Measurements from ENCODE around the gene LMOD2.

Gene LMOD2

DNA sequence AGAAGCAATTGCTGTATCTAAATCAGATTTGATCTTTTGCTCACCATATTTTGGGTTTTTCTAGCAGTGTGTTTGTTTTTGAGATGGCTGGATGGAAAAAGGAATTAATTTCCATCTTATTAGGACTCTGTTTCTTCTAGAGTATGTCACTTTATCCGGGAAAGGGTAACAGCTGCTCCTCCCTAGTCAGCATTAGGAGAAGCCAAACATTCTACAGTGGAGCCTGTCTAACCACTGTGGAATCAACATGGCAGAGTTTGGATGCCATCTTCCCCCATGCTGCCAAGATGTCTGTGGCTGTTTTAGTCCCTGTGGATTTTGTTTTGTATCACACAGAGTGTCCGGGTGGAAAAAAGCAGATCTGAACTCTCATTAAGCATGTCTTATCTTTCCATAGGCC is 16.0 kb upstream of the LMOD2 start:
- no peak for DNase-seq (ENCODE audit: low read depth)
- TF ChIP-seq, protein P1, sequence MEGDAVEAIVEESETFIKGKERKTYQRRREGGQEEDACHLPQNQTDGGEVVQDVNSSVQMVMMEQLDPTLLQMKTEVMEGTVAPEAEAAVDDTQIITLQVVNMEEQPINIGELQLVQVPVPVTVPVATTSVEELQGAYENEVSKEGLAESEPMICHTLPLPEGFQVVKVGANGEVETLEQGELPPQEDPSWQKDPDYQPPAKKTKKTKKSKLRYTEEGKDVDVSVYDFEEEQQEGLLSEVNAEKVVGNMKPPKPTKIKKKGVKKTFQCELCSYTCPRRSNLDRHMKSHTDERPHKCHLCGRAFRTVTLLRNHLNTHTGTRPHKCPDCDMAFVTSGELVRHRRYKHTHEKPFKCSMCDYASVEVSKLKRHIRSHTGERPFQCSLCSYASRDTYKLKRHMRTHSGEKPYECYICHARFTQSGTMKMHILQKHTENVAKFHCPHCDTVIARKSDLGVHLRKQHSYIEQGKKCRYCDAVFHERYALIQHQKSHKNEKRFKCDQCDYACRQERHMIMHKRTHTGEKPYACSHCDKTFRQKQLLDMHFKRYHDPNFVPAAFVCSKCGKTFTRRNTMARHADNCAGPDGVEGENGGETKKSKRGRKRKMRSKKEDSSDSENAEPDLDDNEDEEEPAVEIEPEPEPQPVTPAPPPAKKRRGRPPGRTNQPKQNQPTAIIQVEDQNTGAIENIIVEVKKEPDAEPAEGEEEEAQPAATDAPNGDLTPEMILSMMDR (IDR thresholded peaks at IDR 0.05; ENCODE audit: low read depth, low read length, missing control alignments) = no peak
- no peak overlapping the region for H3K4me3 ChIP-seq (ENCODE audit: low read depth, low read length)

DNA sequence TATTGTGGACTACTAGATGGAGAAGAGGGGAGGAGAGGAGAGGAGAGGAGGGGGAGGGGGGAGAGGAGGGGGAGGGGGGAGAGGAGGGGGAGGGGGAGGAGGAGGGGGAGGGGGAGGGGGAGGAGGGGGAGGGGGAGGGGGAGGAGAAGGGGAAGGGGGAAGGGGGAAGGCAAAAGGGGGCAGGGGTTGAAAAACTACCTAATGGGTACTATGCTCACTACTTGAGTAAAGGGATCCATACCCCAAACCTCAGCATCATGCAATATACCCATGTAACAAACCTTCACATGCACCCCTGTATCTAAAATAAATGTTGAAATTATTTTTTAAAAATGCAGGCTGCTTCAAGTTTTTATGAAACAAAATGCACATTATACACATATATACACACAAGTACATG is 15.1 kb upstream of the LMOD2 start:
- no peak for DNase-seq (ENCODE audit: low read depth)
- TF ChIP-seq, protein P1 (IDR thresholded peaks at IDR 0.05; ENCODE audit: low read depth, low read length, missing control alignments) = no peak
- H3K4me3 ChIP-seq (ENCODE audit: low read depth, low read length) = no peak overlapping the region

DNA sequence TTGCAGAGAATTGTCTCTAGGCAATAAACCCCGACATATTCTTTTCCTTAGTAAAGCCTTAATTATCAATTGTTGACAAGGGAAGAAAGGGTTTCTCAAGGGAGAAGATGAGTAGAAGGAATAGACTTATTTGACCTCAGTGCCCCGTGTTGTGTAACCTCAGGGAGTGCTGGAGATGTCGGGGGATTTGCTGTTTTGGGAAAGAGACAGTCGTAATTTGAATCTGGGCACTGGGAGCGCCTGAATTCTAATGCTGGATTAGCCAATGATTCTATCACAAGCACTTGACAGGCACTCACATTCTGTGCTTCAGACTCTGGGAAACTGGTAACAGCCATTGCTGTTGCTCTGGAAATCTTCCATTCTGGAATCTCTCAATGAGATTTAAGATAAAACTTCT is 13.8 kb upstream of the LMOD2 start:
- DNase-seq (ENCODE audit: low read depth) = no peak
- TF ChIP-seq, protein P1 (IDR thresholded peaks at IDR 0.05; ENCODE audit: low read depth, low read length, missing control alignments) = no peak
- H3K4me3 ChIP-seq (ENCODE audit: low read depth, low read length) = no peak overlapping the region

DNA sequence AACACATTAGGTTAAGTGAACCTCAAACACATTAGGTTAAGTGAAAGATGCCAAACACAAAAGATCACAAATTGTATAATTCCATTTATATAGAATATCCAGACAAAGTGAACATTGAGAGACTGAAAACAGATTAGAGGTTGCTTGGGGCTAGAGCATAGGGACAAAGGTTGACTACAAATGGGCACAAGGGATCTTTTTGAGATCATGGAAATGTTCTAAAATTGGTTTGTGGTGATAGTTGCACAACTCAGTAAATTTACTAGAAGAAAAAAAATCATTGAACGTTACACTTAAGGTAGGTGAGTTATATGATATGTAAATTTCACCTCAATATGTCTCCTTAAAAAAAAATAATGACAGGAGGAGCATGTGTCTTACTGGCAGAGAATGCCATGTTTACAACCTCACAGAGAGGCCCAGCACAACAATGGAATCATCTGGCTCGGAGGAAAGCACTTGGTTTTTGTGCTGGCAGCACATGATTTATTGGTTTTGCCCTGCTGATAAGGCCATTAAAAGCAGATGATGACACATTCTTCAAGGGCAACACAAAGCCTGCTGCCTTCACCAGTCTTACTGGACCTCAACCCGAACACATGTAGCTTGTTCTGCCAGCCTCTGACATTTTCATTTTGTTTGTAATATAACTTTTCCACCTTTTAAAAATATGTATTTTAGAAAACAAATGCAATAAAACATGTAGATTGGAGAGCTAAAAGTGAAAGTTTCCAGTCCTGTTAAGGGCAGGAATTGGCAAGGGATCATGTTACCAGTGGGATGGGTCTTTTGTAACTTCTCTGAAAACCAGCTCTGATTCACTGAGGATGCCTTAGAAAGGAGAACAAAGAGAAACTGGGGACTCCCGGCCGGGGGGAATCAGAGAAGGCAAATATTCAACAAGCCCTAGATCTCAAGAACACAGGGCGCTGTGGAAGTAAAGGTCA is 11.9 kb upstream of the LMOD2 start:
- no peak for DNase-seq (ENCODE audit: low read depth)
- TF ChIP-seq, protein P1 (IDR thresholded peaks at IDR 0.05; ENCODE audit: low read depth, low read length, missing control alignments) = no peak
- no peak overlapping the region for H3K4me3 ChIP-seq (ENCODE audit: low read depth, low read length)

DNA sequence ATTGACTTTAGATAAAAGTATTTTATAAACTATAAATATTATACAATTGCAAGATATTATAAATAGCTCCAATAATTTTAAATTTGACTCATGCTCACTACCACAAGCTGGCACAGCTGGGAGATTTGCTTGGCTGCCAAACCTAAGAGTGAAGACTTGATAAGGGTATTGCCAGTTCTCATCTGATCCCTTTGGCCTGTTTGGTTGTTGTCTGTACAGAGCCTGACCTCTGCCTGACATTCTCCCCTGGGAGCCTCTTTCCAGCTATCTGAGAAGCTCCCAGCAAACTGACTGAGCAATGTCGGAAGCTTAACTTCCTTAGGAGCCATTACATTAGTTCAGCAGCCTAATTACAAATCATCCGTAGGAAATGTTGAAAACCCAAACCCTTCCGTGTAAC is 10.2 kb upstream of the LMOD2 start:
- no peak for DNase-seq (ENCODE audit: low read depth)
- TF ChIP-seq, protein P1 (IDR thresholded peaks at IDR 0.05; ENCODE audit: low read depth, low read length, missing control alignments) = no peak
- no peak overlapping the region for H3K4me3 ChIP-seq (ENCODE audit: low read depth, low read length)

DNA sequence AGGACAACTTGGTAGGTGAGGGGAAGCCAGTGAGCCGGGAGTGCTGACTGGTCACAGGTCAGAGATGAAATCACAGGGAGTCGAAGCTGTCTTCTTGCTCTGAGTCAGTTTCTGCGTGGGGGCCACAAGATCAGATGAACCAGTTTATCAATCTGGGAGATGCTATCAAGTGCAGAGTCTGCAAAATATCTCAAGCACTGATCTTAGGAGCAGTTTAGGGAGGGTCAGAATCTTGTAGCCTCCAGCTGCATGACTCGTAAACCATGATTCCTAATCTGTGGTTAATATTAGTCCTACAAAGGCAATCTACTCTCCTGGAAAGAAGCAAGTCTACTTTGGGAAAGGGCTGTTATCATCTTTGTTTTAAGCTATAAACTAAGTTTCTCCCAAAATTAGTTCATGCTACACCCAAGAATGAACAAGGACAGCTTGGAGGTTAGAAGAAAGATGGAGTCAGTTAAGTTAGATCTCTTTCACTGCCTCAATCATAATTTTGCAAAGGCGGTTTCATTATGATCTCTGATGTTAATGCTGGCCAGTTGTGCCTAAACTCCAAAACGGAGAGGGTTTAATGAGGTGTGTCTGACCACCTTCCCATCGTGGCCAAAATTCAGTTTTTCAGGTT is 8.4 kb upstream of the LMOD2 start:
- H3K4me3 ChIP-seq (ENCODE audit: low read depth, low read length) = no peak overlapping the region
- TF ChIP-seq, protein P1 (IDR thresholded peaks at IDR 0.05; ENCODE audit: low read depth, low read length, missing control alignments) = no peak
- DNase-seq (ENCODE audit: low read depth) = no peak
